ENCODE data around the gene ASB12.

Gene ASB12

DNA sequence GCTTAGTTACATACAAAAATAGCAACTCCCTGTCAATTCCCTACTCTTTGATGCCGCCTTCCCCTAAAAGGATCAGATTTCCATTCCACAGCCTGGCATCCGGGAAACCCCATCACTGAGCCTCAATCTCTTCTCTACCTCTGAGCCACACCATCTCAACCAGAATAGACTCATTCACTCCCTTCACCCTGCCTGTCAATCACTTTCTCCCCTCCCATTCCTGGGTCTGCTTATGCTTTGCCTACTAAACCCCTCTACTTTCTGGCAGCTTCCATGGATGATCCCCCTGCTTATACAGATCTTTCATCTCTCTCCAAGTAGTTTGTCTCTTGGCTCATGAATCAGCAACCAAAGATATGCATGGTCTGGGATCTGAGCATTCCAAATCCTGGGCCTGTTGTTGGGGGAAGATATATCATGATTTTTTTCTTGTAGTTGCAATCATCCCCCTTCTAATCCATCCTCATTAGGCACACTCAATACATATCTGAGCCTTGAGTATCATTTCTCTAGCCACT lies 27.5 kb downstream of the ASB12 start:
- FAIRE-seq (no peak), DNase-seq (ENCODE audit: insufficient read length) (no peak)
- TF ChIP-seq POLR2A (IDR thresholded peaks at IDR 0.05; ENCODE audit: low read depth, low read length) (no peak), POLR2AphosphoS5 (IDR thresholded peaks at IDR 0.05; ENCODE audit: low read depth, low read length) (no peak), TAF1 (IDR thresholded peaks at IDR 0.05; ENCODE audit: borderline replicate concordance, low read depth, low read length) (no peak)

DNA sequence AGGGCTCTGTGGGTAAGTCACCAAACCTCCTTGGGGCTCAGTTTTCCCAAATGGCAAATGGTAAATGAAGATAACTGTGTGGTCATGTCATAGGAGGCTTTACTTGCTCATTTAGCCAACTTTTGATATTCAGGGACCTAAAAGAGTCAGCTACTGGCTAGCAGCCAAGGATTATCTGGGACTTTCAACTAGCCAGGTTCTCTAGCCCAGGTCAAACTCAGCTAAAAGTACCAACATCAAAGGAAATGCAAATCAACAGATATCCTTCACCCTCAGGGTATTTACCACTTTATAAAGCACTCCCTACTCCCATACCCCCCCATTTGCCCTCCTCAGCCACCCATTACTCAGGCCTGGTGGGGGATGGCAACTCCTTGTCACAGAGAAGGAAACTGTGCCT lies 32.4 kb downstream of the ASB12 start:
- DNase-seq (ENCODE audit: insufficient read length), result no peak
- TF ChIP-seq POLR2A (IDR thresholded peaks at IDR 0.05; ENCODE audit: low read depth, low read length) (no peak), TAF1 (IDR thresholded peaks at IDR 0.05; ENCODE audit: borderline replicate concordance, low read depth, low read length) (no peak), POLR2AphosphoS5 (IDR thresholded peaks at IDR 0.05; ENCODE audit: low read depth, low read length) (no peak)
- FAIRE-seq, result no peak

DNA sequence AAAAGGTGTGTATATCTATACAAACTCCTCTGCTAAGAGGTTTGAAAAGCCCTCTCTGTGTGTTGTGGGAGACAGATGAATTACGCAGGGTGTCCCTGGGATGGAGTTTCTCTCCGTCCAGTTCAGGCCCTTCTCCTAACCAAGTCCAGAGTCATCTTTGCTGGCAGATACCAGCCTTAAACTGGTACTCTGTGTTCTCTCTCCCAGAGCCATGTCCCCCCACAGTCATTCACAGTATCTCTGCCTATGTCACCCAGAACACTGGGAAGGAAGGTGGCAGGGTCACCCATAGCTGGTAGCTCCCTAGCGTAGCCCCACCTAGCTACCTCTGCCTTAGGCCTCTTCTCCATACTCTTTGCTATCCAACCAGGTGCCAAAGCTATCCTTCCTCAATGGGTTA lies 33.8 kb downstream of the ASB12 start:
- DNase-seq (ENCODE audit: insufficient read length) (no peak), FAIRE-seq (no peak)
- no peak for TF ChIP-seq TAF1 (IDR thresholded peaks at IDR 0.05; ENCODE audit: borderline replicate concordance, low read depth, low read length)
- TF ChIP-seq POLR2AphosphoS5 (IDR thresholded peaks at IDR 0.05; ENCODE audit: low read depth, low read length), result no peak
- no peak for TF ChIP-seq POLR2A (IDR thresholded peaks at IDR 0.05; ENCODE audit: low read depth, low read length)

DNA sequence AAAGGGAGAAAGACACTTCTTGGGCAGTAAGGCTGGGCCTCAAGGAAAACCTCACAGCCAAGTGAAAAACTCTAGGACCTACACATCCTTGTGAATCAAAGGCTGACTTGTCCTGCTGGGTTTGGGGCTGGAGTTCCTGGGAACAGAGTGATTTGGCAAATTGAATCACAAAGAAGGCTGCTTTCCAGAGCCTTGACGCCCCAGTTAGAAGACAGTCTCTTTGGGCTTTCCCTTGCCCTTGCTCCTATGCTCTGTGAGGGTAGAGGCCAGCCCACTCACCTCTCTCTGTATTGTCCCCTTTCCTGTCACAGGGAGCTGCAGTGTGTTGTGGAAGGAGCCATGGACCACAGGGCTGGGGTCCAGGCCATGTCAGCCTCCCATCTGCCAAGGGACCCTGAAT lies 34.5 kb downstream of the ASB12 start:
- FAIRE-seq, result no peak
- no peak for TF ChIP-seq TAF1 (IDR thresholded peaks at IDR 0.05; ENCODE audit: borderline replicate concordance, low read depth, low read length)
- TF ChIP-seq POLR2AphosphoS5 (IDR thresholded peaks at IDR 0.05; ENCODE audit: low read depth, low read length), result no peak
- no peak for TF ChIP-seq POLR2A (IDR thresholded peaks at IDR 0.05; ENCODE audit: low read depth, low read length)

DNA sequence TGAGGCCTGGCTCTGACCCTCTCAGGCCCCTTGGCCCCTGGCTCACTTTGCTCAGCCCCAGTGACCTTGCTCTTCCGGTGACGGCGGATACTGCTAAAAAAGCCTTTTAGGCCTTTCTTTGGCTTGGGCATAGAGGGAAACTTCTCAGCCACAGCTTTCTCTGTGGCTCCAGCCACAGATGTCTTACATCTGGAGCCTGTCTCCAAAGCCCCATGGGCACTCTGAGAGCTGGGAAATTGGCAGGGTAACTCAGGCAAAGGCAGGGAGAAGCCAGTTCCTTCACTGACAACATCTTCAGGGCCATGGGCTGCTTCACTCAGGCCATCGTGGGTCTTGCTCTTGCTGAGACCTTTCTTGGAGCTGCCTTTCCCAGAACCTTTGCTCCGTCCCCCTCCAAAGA lies 37.7 kb downstream of the ASB12 start:
- DNase-seq (ENCODE audit: insufficient read length), result no peak
- no peak for FAIRE-seq
- TF ChIP-seq TAF1 (IDR thresholded peaks at IDR 0.05; ENCODE audit: borderline replicate concordance, low read depth, low read length), result no peak
- no peak for TF ChIP-seq POLR2A (IDR thresholded peaks at IDR 0.05; ENCODE audit: low read depth, low read length)
- no peak for TF ChIP-seq POLR2AphosphoS5 (IDR thresholded peaks at IDR 0.05; ENCODE audit: low read depth, low read length)

More for the DNA sequence above, 34.5 kb downstream of the ASB12 start:
- DNase-seq (ENCODE audit: insufficient read length), result no peak

DNA sequence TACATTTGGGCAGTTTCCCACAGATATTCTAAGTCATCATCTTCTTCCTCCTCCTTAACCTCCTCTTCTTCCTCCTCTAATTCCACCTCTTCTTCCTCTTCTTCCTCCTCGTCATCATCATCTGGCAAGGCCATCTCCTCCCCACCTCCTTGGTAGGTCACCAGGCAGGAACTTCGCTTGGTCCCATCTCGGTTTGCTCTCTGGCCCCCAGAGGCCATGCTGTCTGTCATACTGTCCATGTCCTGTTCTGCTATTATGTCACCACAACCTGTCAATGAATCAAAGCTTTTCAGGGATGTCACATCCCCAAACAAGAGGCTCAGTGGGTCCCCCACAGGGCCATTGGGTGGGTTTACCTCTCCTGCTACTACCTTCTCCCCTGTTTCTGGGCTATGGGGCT lies 38.4 kb downstream of the ASB12 start:
- no peak for TF ChIP-seq POLR2AphosphoS5 (IDR thresholded peaks at IDR 0.05; ENCODE audit: low read depth, low read length)
- no peak for TF ChIP-seq POLR2A (IDR thresholded peaks at IDR 0.05; ENCODE audit: low read depth, low read length)
- TF ChIP-seq TAF1 (IDR thresholded peaks at IDR 0.05; ENCODE audit: borderline replicate concordance, low read depth, low read length), result no peak
- FAIRE-seq (no peak), DNase-seq (ENCODE audit: insufficient read length) (no peak)

DNA sequence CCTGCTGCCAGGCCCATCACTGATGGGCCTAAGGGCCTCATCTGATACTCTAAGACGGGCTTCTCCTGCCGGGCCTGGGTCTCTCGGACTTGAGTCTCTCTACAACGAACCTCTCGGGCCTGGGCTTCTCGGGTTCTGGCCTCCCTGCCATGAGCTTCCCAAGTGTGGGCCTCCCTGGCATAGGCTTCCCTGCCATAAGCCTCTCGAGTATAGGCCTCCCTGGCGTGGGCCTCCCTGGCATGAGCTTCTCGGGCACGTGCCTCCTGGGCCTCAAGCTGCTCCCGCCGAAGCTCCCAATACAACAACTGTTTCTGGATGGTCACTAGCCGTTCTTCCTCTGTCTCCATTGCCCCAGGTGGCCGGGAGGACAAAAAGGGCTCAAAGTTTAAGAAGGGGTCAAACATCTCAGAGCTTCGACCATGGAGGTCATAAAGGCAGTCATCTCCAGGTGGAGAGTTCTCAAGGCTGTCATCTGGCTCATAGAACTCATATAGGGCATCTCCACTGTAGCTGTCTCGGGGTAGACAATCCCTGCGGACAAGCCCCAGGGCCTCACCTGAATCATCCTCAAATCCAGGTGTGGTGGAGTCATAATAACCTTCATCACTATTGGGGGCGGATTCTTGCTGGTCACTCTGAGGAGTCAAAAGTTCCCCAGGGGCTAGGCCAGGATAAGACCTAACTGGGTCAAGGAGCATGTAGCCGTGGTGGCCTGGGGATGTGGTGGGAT lies 39.0 kb downstream of the ASB12 start:
- DNase-seq (ENCODE audit: insufficient read length) (no peak), FAIRE-seq (no peak)
- TF ChIP-seq POLR2A (IDR thresholded peaks at IDR 0.05; ENCODE audit: low read depth, low read length) (no peak), TAF1 (IDR thresholded peaks at IDR 0.05; ENCODE audit: borderline replicate concordance, low read depth, low read length) (no peak), POLR2AphosphoS5 (IDR thresholded peaks at IDR 0.05; ENCODE audit: low read depth, low read length) (no peak)

DNA sequence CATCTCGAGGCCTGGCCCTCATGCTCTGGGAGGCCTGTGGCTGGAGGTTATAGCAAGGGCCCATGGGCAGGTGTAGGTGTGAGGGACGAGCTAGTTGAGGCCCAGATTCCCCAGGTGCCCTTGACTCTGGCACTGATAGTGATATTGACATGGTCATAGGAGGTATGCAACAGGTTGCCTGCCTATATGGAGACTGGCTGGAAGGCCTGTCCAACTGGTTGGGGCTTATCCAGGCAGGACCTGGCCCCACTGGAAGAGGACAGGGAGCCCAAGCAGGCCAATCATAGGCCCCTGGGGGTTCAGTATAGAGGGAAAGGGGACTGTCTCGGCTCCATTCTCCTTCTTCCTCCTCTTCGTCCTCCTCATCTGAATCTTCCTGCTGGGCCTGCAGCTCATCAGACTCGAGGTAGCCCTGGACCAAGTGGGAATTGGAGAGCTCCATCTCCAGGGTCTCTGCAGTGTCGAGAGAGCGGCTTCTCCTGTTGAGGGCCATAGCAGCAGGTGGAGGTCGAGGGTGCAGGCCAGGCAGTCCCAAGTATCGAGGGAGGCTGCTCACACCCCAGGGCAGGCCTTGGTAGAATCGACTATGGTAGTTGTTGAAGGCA lies 40.2 kb downstream of the ASB12 start:
- DNase-seq (ENCODE audit: insufficient read length), result no peak
- FAIRE-seq, result no peak
- no peak for TF ChIP-seq TAF1 (IDR thresholded peaks at IDR 0.05; ENCODE audit: borderline replicate concordance, low read depth, low read length)
- no peak for TF ChIP-seq POLR2A (IDR thresholded peaks at IDR 0.05; ENCODE audit: low read depth, low read length)
- TF ChIP-seq POLR2AphosphoS5 (IDR thresholded peaks at IDR 0.05; ENCODE audit: low read depth, low read length), result no peak

DNA sequence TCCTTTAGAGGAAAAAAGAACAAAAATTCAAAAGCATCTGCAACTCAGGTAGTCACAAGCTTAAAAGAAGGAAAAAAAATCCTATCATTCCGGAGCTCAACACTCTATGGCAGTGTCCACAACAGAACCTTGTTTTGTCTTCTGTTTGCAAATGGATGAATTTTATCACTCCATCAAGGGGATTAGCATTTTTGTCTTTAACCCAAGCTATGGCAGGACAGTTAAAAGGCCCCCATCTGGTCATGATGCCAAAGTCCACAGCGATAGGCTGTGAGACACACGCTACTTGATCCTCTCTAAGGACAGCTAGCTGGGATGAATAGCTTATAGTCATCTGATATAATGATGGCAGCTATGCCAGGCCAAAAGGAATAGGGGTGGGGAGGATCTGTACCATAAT lies 41.5 kb downstream of the ASB12 start:
- DNase-seq (ENCODE audit: insufficient read length) (no peak), FAIRE-seq (no peak)
- TF ChIP-seq POLR2AphosphoS5 (IDR thresholded peaks at IDR 0.05; ENCODE audit: low read depth, low read length) (no peak), POLR2A (IDR thresholded peaks at IDR 0.05; ENCODE audit: low read depth, low read length) (no peak), TAF1 (IDR thresholded peaks at IDR 0.05; ENCODE audit: borderline replicate concordance, low read depth, low read length) (no peak)

DNA sequence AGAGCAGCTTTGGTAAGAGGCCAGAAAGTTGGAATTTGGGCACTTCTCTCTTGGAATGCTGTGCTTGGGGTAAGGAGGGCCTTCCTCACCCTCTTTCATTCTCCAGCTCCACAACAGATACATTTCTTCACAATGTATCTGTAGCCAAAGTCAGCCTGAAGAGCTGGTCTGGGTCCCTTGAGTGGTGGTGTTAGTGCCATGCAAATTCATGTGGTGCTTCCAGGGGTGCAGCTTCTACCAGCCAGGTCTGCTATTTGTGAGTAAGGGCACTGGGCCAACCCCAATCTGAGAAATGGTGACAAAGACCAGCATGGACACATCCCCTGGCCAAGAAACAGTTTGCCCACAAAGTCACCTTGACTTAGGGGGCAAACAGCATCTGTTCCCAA lies 42.7 kb downstream of the ASB12 start:
- no peak for DNase-seq (ENCODE audit: insufficient read length)
- FAIRE-seq, result no peak
- TF ChIP-seq TAF1 (IDR thresholded peaks at IDR 0.05; ENCODE audit: borderline replicate concordance, low read depth, low read length) (no peak), POLR2AphosphoS5 (IDR thresholded peaks at IDR 0.05; ENCODE audit: low read depth, low read length) (no peak), POLR2A (IDR thresholded peaks at IDR 0.05; ENCODE audit: low read depth, low read length) (no peak)

DNA sequence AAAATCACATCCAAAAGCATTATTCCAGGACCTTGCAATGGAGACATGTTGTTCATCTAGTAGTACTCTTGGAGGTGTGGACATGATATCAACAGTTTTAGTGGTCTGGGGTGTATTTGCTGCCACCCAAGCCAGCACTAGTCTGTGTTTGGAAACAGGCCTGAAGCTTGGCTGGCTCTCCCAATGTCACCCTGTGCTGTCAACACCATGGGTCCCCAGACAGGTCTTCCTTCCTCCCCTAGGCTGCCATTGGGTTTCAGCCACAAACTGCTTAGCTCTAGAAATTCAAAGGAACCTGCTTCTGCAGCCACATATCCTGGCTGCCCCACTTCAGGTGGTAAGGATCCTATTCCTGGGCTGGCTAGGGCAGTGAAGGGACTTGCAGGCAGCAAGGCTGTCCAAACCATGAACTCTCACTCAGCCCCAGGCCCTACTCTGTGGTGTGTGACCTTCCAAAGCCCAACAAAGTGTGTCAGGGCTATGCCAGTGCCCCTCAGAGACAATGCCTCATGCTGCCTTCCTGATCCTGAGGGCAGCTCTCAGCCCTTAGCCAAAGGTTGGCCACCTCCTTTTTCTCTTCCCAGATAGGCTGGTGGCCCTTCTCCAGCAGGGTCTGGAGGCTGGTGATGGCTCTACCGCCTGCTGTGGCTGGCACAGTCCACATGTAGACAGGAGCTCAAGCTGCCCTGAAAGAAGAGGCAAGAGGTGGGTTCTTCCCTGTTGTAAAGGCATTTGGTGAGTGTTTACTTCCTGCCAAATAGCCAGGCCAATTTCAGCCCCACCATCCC lies 43.2 kb downstream of the ASB12 start:
- DNase-seq (ENCODE audit: insufficient read length), result no peak
- TF ChIP-seq TAF1 (IDR thresholded peaks at IDR 0.05; ENCODE audit: borderline replicate concordance, low read depth, low read length), result no peak
- no peak for TF ChIP-seq POLR2AphosphoS5 (IDR thresholded peaks at IDR 0.05; ENCODE audit: low read depth, low read length)
- no peak for TF ChIP-seq POLR2A (IDR thresholded peaks at IDR 0.05; ENCODE audit: low read depth, low read length)
- FAIRE-seq, result no peak

All from GM12892 (cell line).